HG03139 (cell line): ENCODE results near the gene GPR158.
"Not testable (repeated sequence)": the region's sequence is repeated elsewhere in the genome, so short reads cannot be mapped to it uniquely, and the experiment has no call there.

Experiments used
- ATAC-seq: cut with Tn5 transposase; IDR thresholded peaks from one replicate; pipeline ENCODE4 v1.9.1; 2021; ENCODE audit not compliant: unreplicated experiment

The GPR158 gene

GRCh38 chr10:25294032-25294926 lies 119.5 kb downstream of the GPR158 start:
- ATAC-seq, result no peak

GRCh38 chr10:25296324-25296723 lies 121.5 kb downstream of the GPR158 start:
- no peak for ATAC-seq

DNA sequence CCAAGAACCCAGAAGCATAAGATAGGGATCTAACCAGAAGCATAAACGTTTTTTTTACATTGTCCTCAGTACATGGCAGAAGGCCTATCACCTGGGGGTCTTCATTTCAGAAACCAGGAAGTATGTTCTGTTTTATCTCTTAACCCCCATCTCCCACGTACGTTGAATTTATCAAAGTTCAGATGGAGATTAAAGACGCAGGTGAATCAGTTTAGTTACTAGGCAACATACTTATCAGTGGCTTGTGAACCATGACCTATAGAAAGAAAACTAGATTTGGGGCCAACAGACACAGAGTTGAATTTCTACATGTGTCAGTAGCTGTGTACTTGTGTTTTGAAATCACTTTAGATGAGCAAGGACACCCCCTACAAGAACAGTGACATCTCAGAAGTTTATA lies 122.7 kb downstream of the GPR158 start:
- no peak for ATAC-seq

GRCh38 chr10:25300073-25300472 lies 125.3 kb downstream of the GPR158 start:
- ATAC-seq, result no peak

- no peak for ATAC-seq
These were observed 129.8 kb downstream of the GPR158 start for GRCh38 chr10:25304606-25305005.

- ATAC-seq, result no peak
These were observed 131.6 kb downstream of the GPR158 start for GRCh38 chr10:25306386-25306785.

DNA sequence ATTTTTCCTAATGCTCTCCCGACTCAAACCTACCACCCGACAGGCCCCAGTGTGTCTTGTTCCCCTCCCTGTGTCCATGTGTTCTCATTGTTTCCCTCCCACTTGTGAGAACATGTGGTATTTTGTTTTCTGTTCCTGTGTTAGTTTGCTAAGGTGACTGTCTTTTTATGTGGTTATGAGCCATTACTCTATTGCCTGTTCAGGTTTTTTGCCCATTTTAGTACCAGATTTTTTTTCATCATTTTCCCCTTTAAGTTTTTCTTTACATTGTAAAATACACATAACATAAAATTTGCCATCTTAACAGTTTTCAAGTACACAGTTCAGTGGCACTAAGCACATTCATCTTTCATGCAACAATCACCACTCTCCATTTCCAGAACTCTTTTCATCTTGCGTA lies 133.5 kb downstream of the GPR158 start:
- ATAC-seq, result no peak

GRCh38 chr10:25317596-25318211 lies 142.9 kb downstream of the GPR158 start:
- not testable (repeated sequence) for ATAC-seq

DNA sequence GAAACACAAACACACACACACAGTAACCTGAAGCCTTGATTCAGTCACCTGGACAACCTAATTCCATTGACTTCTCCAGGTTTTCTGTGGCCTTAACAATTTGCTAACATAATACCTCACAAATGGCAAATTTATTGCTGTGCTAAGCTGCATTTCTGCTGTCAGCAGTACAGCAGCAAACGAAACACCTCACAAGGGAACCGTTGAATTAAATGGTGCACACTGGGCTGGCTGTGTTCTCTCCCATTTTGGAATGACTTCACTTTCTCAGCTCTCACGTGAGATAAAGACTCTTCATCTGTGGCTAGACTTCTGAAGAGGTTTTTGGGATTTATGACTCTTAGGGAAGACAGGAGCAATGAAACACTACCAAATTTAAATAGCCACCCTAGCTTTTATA lies 152.5 kb downstream of the GPR158 start:
- ATAC-seq, result no peak

DNA sequence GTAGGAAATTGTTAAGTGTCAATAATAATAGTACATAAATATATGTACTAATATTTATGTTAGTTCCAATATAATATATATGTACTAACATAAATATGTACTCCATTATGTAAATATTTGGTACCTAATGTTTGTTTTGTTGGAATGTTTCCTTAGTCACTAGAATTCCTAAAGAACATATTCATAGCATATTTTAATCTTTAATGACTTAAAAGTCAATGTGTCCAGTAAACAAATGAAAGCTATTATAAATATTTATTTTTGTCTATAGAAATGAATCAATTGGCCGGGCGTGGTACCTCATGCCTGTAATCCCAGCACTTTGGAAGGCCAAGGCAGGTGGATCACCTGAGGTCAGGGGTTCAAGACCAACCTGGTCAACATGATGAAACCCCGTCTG lies 153.6 kb downstream of the GPR158 start:
- no peak for ATAC-seq

- not testable (repeated sequence) for ATAC-seq
These were observed 154.8 kb downstream of the GPR158 start for GRCh38 chr10:25329587-25329986.

GRCh38 chr10:25334445-25334844 lies 159.6 kb downstream of the GPR158 start:
- no peak for ATAC-seq

- ATAC-seq, result no peak
These were observed 161.5 kb downstream of the GPR158 start for GRCh38 chr10:25336330-25336729.

- ATAC-seq, result no peak
These were observed 163.5 kb downstream of the GPR158 start for GRCh38 chr10:25338271-25338670.

GRCh38 chr10:25339966-25340365 lies 165.2 kb downstream of the GPR158 start:
- no peak for ATAC-seq

DNA sequence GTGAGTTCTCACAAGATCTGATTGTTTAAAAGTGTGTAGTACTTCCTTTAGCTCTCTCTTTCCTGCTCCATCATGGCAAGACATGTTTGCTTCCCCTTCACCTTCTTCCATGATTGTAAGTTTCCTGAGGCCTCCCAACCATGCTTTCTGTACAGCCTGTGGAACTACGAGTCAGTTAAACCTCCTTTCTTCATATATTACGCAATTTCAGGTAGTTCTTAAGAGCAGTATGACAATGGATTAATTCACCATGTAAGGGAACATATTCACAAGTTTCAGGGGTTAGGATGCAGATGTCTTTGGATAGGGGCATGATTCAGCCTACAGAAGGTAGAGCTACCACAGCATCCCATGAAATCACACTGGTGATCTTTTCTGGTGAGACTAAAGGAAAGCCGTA lies 174.7 kb downstream of the GPR158 start:
- ATAC-seq, result no peak

DNA sequence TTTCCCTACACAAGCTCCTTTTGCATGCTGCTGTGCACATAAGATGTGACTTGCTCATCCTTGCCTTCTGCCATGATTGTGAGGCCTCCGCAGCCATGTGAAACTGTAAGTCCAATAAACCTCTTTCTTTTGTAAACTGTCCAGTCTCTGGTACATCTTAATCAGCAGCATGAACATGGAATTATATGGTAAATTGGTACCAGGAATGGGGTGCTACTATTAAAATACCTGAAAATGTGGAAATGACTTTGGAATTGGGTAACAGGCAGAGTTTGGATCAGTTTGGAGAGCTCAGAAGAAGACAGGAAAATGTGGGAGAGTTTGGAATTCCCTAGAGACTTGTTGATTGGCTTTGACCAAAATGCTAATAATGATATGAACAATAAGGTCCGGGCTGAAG lies 181.8 kb downstream of the GPR158 start:
- ATAC-seq, result no peak

DNA sequence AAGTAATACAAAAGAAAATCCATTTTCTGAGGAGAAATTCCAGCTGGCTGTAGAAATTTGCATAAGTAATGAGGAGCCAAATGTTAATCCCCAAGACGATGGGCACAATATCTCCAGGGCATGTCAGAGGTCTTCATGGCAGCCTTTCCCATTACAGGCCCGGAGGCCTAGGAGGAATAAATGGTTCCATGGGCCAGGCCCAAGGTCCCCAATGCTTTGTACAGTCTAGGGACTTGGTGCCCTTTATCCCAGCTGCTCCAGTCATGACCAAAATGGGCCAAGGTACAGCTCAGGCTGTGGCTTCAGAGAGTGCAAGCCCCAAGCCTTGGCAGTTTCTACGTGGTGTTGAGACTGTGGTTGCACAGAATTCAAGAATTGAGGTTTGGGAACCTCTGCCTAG lies 182.5 kb downstream of the GPR158 start:
- no peak for ATAC-seq

DNA sequence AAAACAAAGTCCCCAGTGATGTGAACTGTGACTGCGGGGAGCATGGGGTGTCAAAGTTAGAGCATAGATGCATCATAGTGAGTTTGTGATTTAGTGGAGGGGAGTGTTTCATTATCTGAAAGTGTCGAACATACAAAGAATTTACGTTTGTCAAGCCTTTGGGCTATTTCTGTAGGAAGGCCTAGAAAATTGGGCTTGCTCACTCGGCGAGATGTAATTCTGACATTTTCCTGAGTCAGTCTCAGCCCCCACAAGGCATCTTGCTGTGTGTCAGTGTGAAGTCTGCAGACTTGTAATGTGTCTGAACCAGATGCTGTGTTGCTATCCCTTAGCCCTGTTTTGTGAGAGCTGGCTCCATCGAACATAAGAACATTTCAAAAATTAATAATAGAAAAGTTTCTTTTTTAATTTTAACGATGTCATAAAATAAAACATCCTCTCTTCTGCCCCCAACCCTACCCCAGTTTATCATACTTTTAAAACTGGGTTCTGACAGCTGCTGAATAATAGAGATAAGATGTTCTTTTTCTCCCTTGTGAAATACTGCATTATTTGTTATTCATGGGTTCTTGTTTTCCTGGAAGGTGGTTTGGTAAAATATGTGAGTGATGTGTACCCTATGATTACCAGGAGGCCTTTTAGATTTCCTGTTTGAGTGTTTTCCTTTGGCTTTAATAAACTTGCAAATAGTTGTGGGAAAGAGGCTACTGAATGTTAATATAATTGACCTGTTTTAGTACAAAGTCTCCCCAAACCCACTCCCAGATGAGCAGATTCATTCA lies 207.4 kb downstream of the GPR158 start:
- no peak for ATAC-seq

GRCh38 chr10:25382901-25383300 lies 208.1 kb downstream of the GPR158 start:
- not testable (repeated sequence) for ATAC-seq

DNA sequence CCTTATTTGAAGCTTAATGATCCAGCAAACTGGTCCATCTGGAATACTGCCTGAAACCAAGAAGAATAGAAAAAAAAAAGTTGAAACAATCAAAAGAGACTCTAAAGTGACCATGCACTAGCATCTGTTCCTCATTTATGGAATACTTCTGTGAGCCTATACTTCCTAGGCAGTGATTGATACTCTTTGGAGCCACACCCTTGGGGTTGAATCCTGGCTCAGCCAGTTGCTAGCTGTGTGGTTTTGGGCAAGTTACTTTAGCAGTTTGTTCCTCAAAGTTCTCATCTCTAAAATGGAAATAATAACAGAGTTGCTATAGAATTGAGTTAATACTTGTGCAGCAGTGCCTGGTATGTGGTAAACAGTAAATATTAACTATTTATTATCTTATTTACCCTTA lies 208.9 kb downstream of the GPR158 start:
- no peak for ATAC-seq

DNA sequence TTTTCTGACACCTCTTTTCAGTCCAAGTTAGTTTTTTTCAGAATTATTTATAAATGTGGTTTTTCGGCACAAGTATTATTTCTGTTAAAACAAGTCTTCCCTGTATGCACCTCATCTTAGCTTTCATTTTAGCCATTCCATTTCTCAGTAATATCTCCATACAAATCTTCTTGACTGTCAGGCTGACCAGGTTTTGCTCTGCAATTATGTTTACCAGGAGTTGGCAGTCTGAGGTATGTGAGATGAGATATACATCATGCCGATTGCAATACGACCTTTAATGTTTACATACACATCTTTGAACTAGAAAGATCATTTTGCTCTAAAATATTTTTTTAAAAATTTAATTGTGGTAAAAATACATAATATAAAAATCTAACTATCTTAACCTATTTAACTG lies 209.8 kb downstream of the GPR158 start:
- ATAC-seq, result no peak
